ENCODE measurements around the gene SMPDL3A. TPM values are rescaled to one million over a fixed set of nuclear protein-coding genes. Genes with fewer than 3 reads are reported as not detected.

The SMPDL3A gene
- total RNA-seq, 1 experiment from 2014 or later = 3.5 TPM

GRCh38 chr6:122810189-122810588 lies 21.1 kb downstream of the SMPDL3A start:
- no peaks in the 10 kb centered on the region for H3K27me3 Mint-ChIP-seq (ENCODE audit: insufficient read depth, unreplicated experiment)
- H3K9me3 Mint-ChIP-seq (ENCODE audit: unreplicated experiment) = no peaks in the 10 kb centered on the region
- intact Hi-C loops (cut with micrococcal nuclease) = no loop called here
- ChIA-PET POLR2A (no interaction called here), CTCF (interaction anchor here (1.3 kb wide), 1 partner anchor 80 kb away, joined by 6 read pairs; no protein-coding TSS in a partner anchor)
- no peak for DNase-seq (ENCODE audit: unreplicated experiment)
- BruUV-seq (replicated peaks) = no TSS peak
- H3K27ac Mint-ChIP-seq (ENCODE audit: low read depth, unreplicated experiment) = no peak overlapping the region
- no peak overlapping the region for H3K4me3 Mint-ChIP-seq (ENCODE audit: unreplicated experiment)
- no peak for TF ChIP-seq CTCF (IDR thresholded peaks at IDR 0.05; ENCODE audit: unreplicated experiment)
- peaks cover 5% of the 10 kb centered on the region for H3K36me3 Mint-ChIP-seq (ENCODE audit: insufficient read depth, unreplicated experiment)
- H3K4me1 Mint-ChIP-seq (ENCODE audit: insufficient read depth, unreplicated experiment) = no peaks in the 10 kb centered on the region

DNA sequence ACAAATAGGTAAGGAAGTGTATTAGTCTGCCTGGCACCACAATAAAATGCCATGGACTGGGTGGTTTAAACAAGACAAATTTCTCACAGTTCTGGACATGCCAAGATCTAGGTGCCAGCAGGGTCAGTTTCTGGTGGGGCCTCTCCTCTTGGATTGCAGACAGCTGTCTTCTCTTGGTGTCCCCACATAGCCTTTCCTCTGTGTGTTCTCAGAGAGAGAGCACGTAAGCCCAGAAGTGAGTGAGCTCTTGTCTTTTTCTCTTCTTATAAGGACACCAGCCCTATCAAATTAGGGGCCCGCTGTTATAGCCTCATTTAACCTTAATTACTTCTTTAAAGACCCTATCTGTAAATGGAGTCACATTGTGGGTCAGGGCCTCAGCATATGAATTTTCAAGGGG lies 28.3 kb downstream of the SMPDL3A start:
- intact Hi-C loops (cut with micrococcal nuclease) = no loop called here
- DNase-seq (ENCODE audit: unreplicated experiment) = no peak
- Mint-ChIP-seq H3K27me3 (ENCODE audit: insufficient read depth, unreplicated experiment) (no peaks in the 10 kb centered on the region), H3K36me3 (ENCODE audit: insufficient read depth, unreplicated experiment) (no peaks in the 10 kb centered on the region), H3K4me3 (ENCODE audit: unreplicated experiment) (no peak overlapping the region), H3K9me3 (ENCODE audit: unreplicated experiment) (no peaks in the 10 kb centered on the region), H3K27ac (ENCODE audit: low read depth, unreplicated experiment) (no peak overlapping the region), H3K4me1 (ENCODE audit: insufficient read depth, unreplicated experiment) (no peaks in the 10 kb centered on the region)
- ChIA-PET POLR2A (no interaction called here), CTCF (no interaction called here)
- BruUV-seq (replicated peaks) = no TSS peak
- TF ChIP-seq CTCF (IDR thresholded peaks at IDR 0.05; ENCODE audit: unreplicated experiment) = no peak

- no peaks in the 10 kb centered on the region for H3K4me1 Mint-ChIP-seq (ENCODE audit: insufficient read depth, unreplicated experiment)
- ChIA-PET CTCF (interaction anchor here (0.7 kb wide), 1 partner anchor 39 kb away, joined by 3 read pairs; no protein-coding TSS in a partner anchor), POLR2A (interaction anchor here (0.9 kb wide), 1 partner anchor 29 kb away, joined by 3 read pairs; the partner anchor contains the start of gene SMPDL3A)
- no TSS peak for BruUV-seq (replicated peaks)
- TF ChIP-seq CTCF (IDR thresholded peaks at IDR 0.05; ENCODE audit: unreplicated experiment) = no peak
- no peak for DNase-seq (ENCODE audit: unreplicated experiment)
- H3K27ac Mint-ChIP-seq (ENCODE audit: low read depth, unreplicated experiment) = no peak overlapping the region
- no peaks in the 10 kb centered on the region for H3K27me3 Mint-ChIP-seq (ENCODE audit: insufficient read depth, unreplicated experiment)
- intact Hi-C loops (cut with micrococcal nuclease) = no loop called here
- H3K36me3 Mint-ChIP-seq (ENCODE audit: insufficient read depth, unreplicated experiment) = no peaks in the 10 kb centered on the region
- H3K4me3 Mint-ChIP-seq (ENCODE audit: unreplicated experiment) = no peak overlapping the region
- no peaks in the 10 kb centered on the region for H3K9me3 Mint-ChIP-seq (ENCODE audit: unreplicated experiment)
Observed at GRCh38 chr6:122817766-122818165, 28.7 kb downstream of the SMPDL3A start.

DNA sequence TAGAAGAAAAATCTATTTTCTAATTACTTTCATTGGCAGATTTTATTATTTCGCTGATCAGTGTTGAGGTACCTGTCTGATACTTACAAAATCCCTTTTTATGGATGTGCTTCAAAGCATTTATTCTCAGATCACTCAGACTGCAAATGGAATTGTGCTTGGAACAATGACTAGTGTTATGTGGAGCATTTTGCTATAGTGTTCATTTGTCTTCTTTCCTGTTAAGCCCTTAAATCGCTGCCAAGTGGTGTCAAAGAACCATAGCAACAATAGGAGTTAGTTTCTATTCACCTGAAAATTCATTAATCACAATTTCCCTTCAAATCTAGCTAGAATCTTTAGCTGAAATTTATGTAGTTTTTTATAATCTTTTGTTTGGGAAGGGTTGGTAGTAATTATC lies 29.8 kb downstream of the SMPDL3A start:
- H3K9me3 Mint-ChIP-seq (ENCODE audit: unreplicated experiment) = no peaks in the 10 kb centered on the region
- BruUV-seq (replicated peaks) = no TSS peak
- ChIA-PET POLR2A (interaction anchor here (0.9 to 1.8 kb wide), 3 partner anchors 21 to 30 kb away, joined by 3 to 5 read pairs (median 3); partner anchors contain the start of gene SMPDL3A), CTCF (interaction anchor here (0.6 kb wide), 1 partner anchor 534 kb away, joined by 4 read pairs; no protein-coding TSS in a partner anchor)
- no peak for TF ChIP-seq CTCF (IDR thresholded peaks at IDR 0.05; ENCODE audit: unreplicated experiment)
- intact Hi-C loops (cut with micrococcal nuclease) = no loop called here
- DNase-seq (ENCODE audit: unreplicated experiment) = no peak
- no peaks in the 10 kb centered on the region for H3K27me3 Mint-ChIP-seq (ENCODE audit: insufficient read depth, unreplicated experiment)
- H3K36me3 Mint-ChIP-seq (ENCODE audit: insufficient read depth, unreplicated experiment) = no peaks in the 10 kb centered on the region
- no peaks in the 10 kb centered on the region for H3K4me1 Mint-ChIP-seq (ENCODE audit: insufficient read depth, unreplicated experiment)
- H3K4me3 Mint-ChIP-seq (ENCODE audit: unreplicated experiment) = no peak overlapping the region
- H3K27ac Mint-ChIP-seq (ENCODE audit: low read depth, unreplicated experiment) = no peak overlapping the region
